GM12878 (cell line): Measurements from ENCODE around the gene PTCH2. TPM values are rescaled to one million over a fixed set of nuclear protein-coding genes. Genes with fewer than 3 reads are reported as not detected.

ENCODE experiments used
- ATAC-seq: fragments of 200-7000 bp; cut with Tn5 transposase; 3 replicates; pipeline ENCODE4 v1.9.1; 2020; ENCODE audit warnings: mild to moderate bottlenecking, moderate library complexity
- BruUV-seq: library from RNA; stranded (reverse); fragments of 400-500 nt; replicated peaks from 2 replicates; lab custom pipeline; 2021; lab: Mats Ljungman, UMichigan
- CTCF ChIA-PET: fragments of 300-600 bp; sonication (Branson Sonifier 250); formaldehyde crosslinking; extraction: SDS; loops from one replicate; lab custom pipeline; 2021; ENCODE audit warnings: inconsistent platforms; lab: Yijun Ruan, JAX
- POLR2A ChIA-PET: fragments of 350-600 bp; formaldehyde crosslinking; extraction: SDS; loops from one replicate; lab custom pipeline; 2021; ENCODE audit warnings: inconsistent platforms; lab: Charles Lee
- RAD21 ChIA-PET: fragments of 300-600 bp; sonication (Branson Sonifier 250); formaldehyde crosslinking; loops from one replicate; lab custom pipeline; 2023; ENCODE audit warnings: antibody characterized with exemption; ENCODE audit not compliant: unreplicated experiment; lab: Charles Lee
- SMC1A ChIA-PET: fragments of 300-600 bp; sonication (Branson Sonifier 250); formaldehyde crosslinking; loops from one replicate; lab custom pipeline; 2023; ENCODE audit not compliant: unreplicated experiment, uncharacterized antibody; lab: Charles Lee
- DNase-seq: peaks from one replicate; pipeline ENCODE4 v3.0.0-alpha.2; 2011; ENCODE audit warnings: low read depth, low spot score
- FAIRE-seq: peaks from 3 replicates; lab custom pipeline; 2011; peaks lifted over from hg19 to GRCh38; lab: Jason Lieb, UNC
- H2AFZ ChIP-seq: 2 replicates; pipeline ENCODE4 v1.6.0; 2011; ENCODE audit warnings: low read depth, low read length, control low read depth; ENCODE audit not compliant: control insufficient read depth
- H3K27ac ChIP-seq: 2 replicates; pipeline ENCODE4 v1.5.1; 2011; ENCODE audit warnings: control low read depth; ENCODE audit not compliant: control insufficient read depth, insufficient read depth
- H3K27me3 ChIP-seq, 2 experiments: replicated peaks in 1 of 2; 2 replicates each; pipeline versions ENCODE4 v1.6.0 to v1.6.1; 2011; ENCODE audit warnings: low read length in 1 of 2; ENCODE audit not compliant: control insufficient read depth in 2 of 2, insufficient read depth in 2 of 2
- H3K36me3 ChIP-seq, 2 experiments: 2 replicates each; pipeline ENCODE4 v1.5.1; 2011; ENCODE audit warnings: low read length in 1 of 2; ENCODE audit not compliant: control insufficient read depth in 2 of 2, insufficient read depth in 2 of 2
- H3K4me1 ChIP-seq: 2 replicates; pipeline ENCODE4 v1.6.1; 2011; ENCODE audit warnings: mild to moderate bottlenecking, low read length, moderate library complexity, mixed read lengths; ENCODE audit not compliant: control insufficient read depth, insufficient read depth
- H3K4me2 ChIP-seq: 2 replicates; pipeline ENCODE4 v1.6.0; 2011; ENCODE audit warnings: control low read depth; ENCODE audit not compliant: control insufficient read depth, insufficient read depth
- H3K4me3 ChIP-seq: fragments of 200-600 bp; sonication (generic); 2 replicates; pipeline ENCODE4 v1.5.1; 2016
- H3K79me2 ChIP-seq: 2 replicates; pipeline ENCODE4 v1.6.0; 2011; ENCODE audit warnings: low read length; ENCODE audit not compliant: control insufficient read depth, insufficient read depth
- H3K9ac ChIP-seq: 2 replicates; pipeline ENCODE4 v1.8.0; 2011; ENCODE audit warnings: low read length, control low read depth, mixed read lengths; ENCODE audit not compliant: control insufficient read depth, insufficient read depth
- H3K9me3 ChIP-seq: replicated peaks from 3 replicates; pipeline ENCODE4 v1.5.1; 2011; ENCODE audit warnings: mild to moderate bottlenecking, low read length; ENCODE audit not compliant: control insufficient read depth, insufficient read depth
- H4K20me1 ChIP-seq: 2 replicates; pipeline ENCODE4 v1.6.0; 2011; ENCODE audit not compliant: control insufficient read depth, insufficient read depth
- LARP7 ChIP-seq: fragments of 450-650 bp; IDR thresholded peaks from 2 replicates; pipeline ENCODE4 v1.6.1; 2017; ENCODE audit warnings: mild to moderate bottlenecking
- NKRF ChIP-seq: fragments of 450-650 bp; conservative IDR thresholded peaks from 2 replicates; pipeline ENCODE4 v1.6.1; 2017; ENCODE audit warnings: mild to moderate bottlenecking, moderate library complexity
- PAX5 ChIP-seq: IDR thresholded peaks from 2 replicates; pipeline ENCODE4 v1.6.1; 2011; ENCODE audit warnings: low read depth, low read length, borderline replicate concordance
- SUZ12 ChIP-seq: fragments of 200-600 bp; sonication (generic); IDR thresholded peaks from one replicate; pipeline ENCODE4 v1.6.1; 2018; ENCODE audit warnings: antibody characterized with exemption, mild to moderate bottlenecking; ENCODE audit not compliant: unreplicated experiment
- TCF12 ChIP-seq: IDR thresholded peaks from 2 replicates; pipeline ENCODE4 v1.6.1; 2011; ENCODE audit warnings: low read depth, mild to moderate bottlenecking, low read length
- TCF7 ChIP-seq: IDR thresholded peaks from 2 replicates; pipeline ENCODE4 v1.6.1; 2014; ENCODE audit warnings: antibody characterized with exemption, borderline replicate concordance
- YBX1 ChIP-seq: fragments of 450-650 bp; IDR thresholded peaks from 2 replicates; pipeline ENCODE4 v1.6.1; 2016; ENCODE audit warnings: antibody characterized with exemption
- ZNF592 ChIP-seq: fragments of 450-650 bp; IDR thresholded peaks from 2 replicates; pipeline ENCODE4 v1.6.1; 2017; ENCODE audit warnings: mild to moderate bottlenecking, moderate library complexity
- WGBS: methylation state at CpG from one replicate; pipeline ENCODE4 v1.1.6; 2016; ENCODE audit warnings: low lambda C conversion rate; ENCODE audit not compliant: insufficient replicate concordance, insufficient coverage; ENCODE audit errors: missing lambda C conversion rate; 5-methylcytosine and 5-hydroxymethylcytosine counted together
- in situ Hi-C: fragments of 300-500 bp; cut with MboI; formaldehyde crosslinking; loops from 9 replicates; pipeline ENCODE4 v1.14.3; 2018; ENCODE audit warnings: mixed read lengths
- intact Hi-C: fragments of 100-400 bp; cut with micrococcal nuclease; formaldehyde crosslinking; loops from one replicate; pipeline ENCODE4 v1.14.2; 2022; ENCODE audit not compliant: unreplicated experiment
- polyA plus RNA-seq, 11 experiments: library from polyadenylated mRNA; depleted of rRNA in 4 of 11; unstranded in 6 of 11; stranded (reverse) in 5 of 11; fragments of >200 nt; fragmentation: Nextera tagmentation in 4 of 11; fragmentation: Illumina TruSeq in 1 of 11; extraction: Ambion mirVana in 4 of 11; extraction: Trizol in 1 of 11; gene quantifications; 1 replicate in 1 of 11; 2 replicates in 10 of 11; pipeline versions ENCODE4 v1.2.1 to v1.2.3, GENCODE V29; 2011 to 2016; ENCODE audit warnings: inconsistent platforms in 2 of 11, missing spikeins in 2 of 11, low read depth in 1 of 11
- total RNA-seq, 4 experiments: library from RNA; depleted of rRNA in 3 of 4; stranded (reverse); fragments of >200 nt in 3 of 4; fragmentation: Illumina TruSeq in 1 of 4; extraction: Trizol in 1 of 4; gene quantifications; 2 replicates each; pipeline versions ENCODE4 v1.2.1 to v1.2.3, GENCODE V29; 2013 to 2021

Gene PTCH2
- total and polyA plus RNA-seq, 10 of the 15 experiments (the other 5 are each of a cell fraction or from before 2014, with no cell fraction given) = 0.03 to 8.4 (median 0.10) TPM

- Histone ChIP-seq H3K4me3 (no peak overlapping the region), H3K4me2 (no peak overlapping the region), H3K9ac (no peak overlapping the region), H3K4me1 (peaks cover 3% of the 10 kb centered on the region; the same call in 1 of the 2 replicates), H3K79me2 (no peaks in the 10 kb centered on the region), H3K9me3 (no peaks in the 10 kb centered on the region), H3K27me3 (no peaks in the 10 kb centered on the region), H2AFZ (no peak overlapping the region), H4K20me1 (no peaks in the 10 kb centered on the region), H3K36me3 (no peaks in the 10 kb centered on the region; a peak in 1 of 4 replicates), H3K27ac (no peak overlapping the region)
- no peak for DNase-seq
- CTCF ChIA-PET = no interaction called here
- SMC1A ChIA-PET = no interaction called here
- in situ Hi-C loops = no loop called here
- TF ChIP-seq LARP7 = no peak
- TF ChIP-seq ZNF592 = no peak
- TF ChIP-seq SUZ12 = no peak
- TF ChIP-seq NKRF = no peak
- no peak for TF ChIP-seq PAX5
- TF ChIP-seq TCF7 = no peak
- TF ChIP-seq YBX1 = no peak
- TF ChIP-seq TCF12 = no peak
- POLR2A ChIA-PET = no interaction called here
- RAD21 ChIA-PET = no interaction called here
- no peak for ATAC-seq
- FAIRE-seq = no peak
- BruUV-seq = no TSS peak
- intact Hi-C loops = no loop called here
- WGBS = 89% methylated on average over 1 of the region's 1 CpG
Observed at GRCh38 chr1:44846985-44847384, 3.9 kb upstream of the PTCH2 start.
